B cell (primary cell): ENCODE measurements around the gene STK4. TPM values are rescaled to one million over a fixed set of nuclear protein-coding genes. Genes with fewer than 3 reads are reported as not detected.

Source experiments
- ATAC-seq: fragments of 200-7000 bp; cut with Tn5 transposase; one replicate; pipeline ENCODE4 v1.10.0; 2021; ENCODE audit warnings: low read depth, mild to moderate bottlenecking, moderate number of reproducible peaks, moderate library complexity
- CTCF ChIA-PET: fragments of 350-600 bp; sonication (Branson Sonifier 250); formaldehyde crosslinking; loops from one replicate; lab custom pipeline; 2021; ENCODE audit warnings: antibody characterized with exemption, inconsistent platforms; lab: Charles Lee
- POLR2A ChIA-PET: fragments of 350-600 bp; sonication (Branson Sonifier 250); formaldehyde crosslinking; loops from one replicate; lab custom pipeline; 2021; ENCODE audit warnings: antibody characterized with exemption; lab: Charles Lee
- DNase-seq: peaks from one replicate; pipeline ENCODE4 v3.0.0; 2013
- H2AFZ ChIP-seq: 2 replicates; pipeline ENCODE4 v1.6.1; 2012; ENCODE audit warnings: mild to moderate bottlenecking, low read depth, low read length; ENCODE audit not compliant: insufficient read depth, poor library complexity, severe bottlenecking
- H3K27ac ChIP-seq, 2 donors: 1 replicate in 1 of 2; 2 replicates in 1 of 2; pipeline ENCODE4 v1.5.1; 2012 to 2013; ENCODE audit warnings: low read length in 2 of 2, mild to moderate bottlenecking in 2 of 2, moderate library complexity in 1 of 2
- H3K27me3 ChIP-seq, 4 experiments: fragments of 200-600 bp in 1 of 4; sonication (generic) in 1 of 4; replicated peaks in 1 of 4; 1 replicate in 2 of 4; 2 replicates in 2 of 4; pipeline versions ENCODE4 v1.6.1 to v1.7.0; 2013 to 2016; ENCODE audit warnings: low read length in 3 of 4, mild to moderate bottlenecking in 2 of 4, mixed read lengths in 1 of 4, moderate library complexity in 1 of 4; ENCODE audit not compliant: insufficient read depth in 4 of 4, control insufficient read depth in 3 of 4; ENCODE audit errors: control extremely low read depth in 1 of 4
- H3K36me3 ChIP-seq, 2 experiments: replicated peaks in 1 of 2; 1 replicate in 1 of 2; 2 replicates in 1 of 2; pipeline versions ENCODE4 v1.6.1 to v1.7.1; 2013; ENCODE audit warnings: low read length in 1 of 2; ENCODE audit not compliant: insufficient read depth in 2 of 2, control insufficient read depth in 1 of 2; ENCODE audit errors: control extremely low read depth in 1 of 2, extremely low read depth in 1 of 2
- H3K4me1 ChIP-seq, 2 donors: fragments of 200-600 bp in 1 of 2; sonication (generic) in 1 of 2; 1 replicate in 1 of 2; 2 replicates in 1 of 2; pipeline versions ENCODE4 v1.5.1 to v1.6.1; 2013 to 2017; ENCODE audit warnings: low read length in 2 of 2; ENCODE audit not compliant: control insufficient read depth in 2 of 2, insufficient read depth in 2 of 2
- H3K4me2 ChIP-seq: replicated peaks from 2 replicates; pipeline ENCODE3; 2012; ENCODE audit warnings: mild to moderate bottlenecking, low read depth, low read length; ENCODE audit not compliant: poor library complexity, severe bottlenecking
- H3K4me3 ChIP-seq, 5 experiments: fragments of 200-600 bp in 1 of 5; sonication (generic) in 1 of 5; 1 replicate in 3 of 5; 2 replicates in 2 of 5; pipeline versions ENCODE4 v1.5.1 to v1.7.0; 2011 to 2016; ENCODE audit warnings: low read length in 4 of 5, mild to moderate bottlenecking in 4 of 5, low read depth in 2 of 5, control low read depth in 1 of 5, moderate library complexity in 1 of 5; ENCODE audit not compliant: insufficient read depth in 1 of 5; ENCODE audit errors: control extremely low read depth in 1 of 5, extremely low read depth in 1 of 5
- H3K79me2 ChIP-seq: fragments of 200-600 bp; sonication (generic); one replicate; pipeline ENCODE4 v1.6.0; 2016; ENCODE audit warnings: low read length; ENCODE audit not compliant: control insufficient read depth, insufficient read depth
- H3K9ac ChIP-seq: fragments of 200-600 bp; sonication (generic); 2 replicates; pipeline ENCODE4 v1.6.1; 2017; ENCODE audit warnings: mild to moderate bottlenecking, low read length, moderate library complexity
- H3K9me3 ChIP-seq, 3 donors: one replicate each; pipeline versions ENCODE4 v1.6.1 to v1.7.1; 2013; ENCODE audit warnings: low read length in 2 of 3; ENCODE audit not compliant: control insufficient read depth in 2 of 3, insufficient read depth in 1 of 3; ENCODE audit errors: control extremely low read depth in 1 of 3
- H4K20me1 ChIP-seq: 2 replicates; pipeline ENCODE4 v1.6.0; 2012; ENCODE audit warnings: mild to moderate bottlenecking, low read length; ENCODE audit not compliant: insufficient read depth, control insufficient read depth, poor library complexity, severe bottlenecking
- H3K27ac Mint-ChIP-seq: one replicate; pipeline ENCODE4 v1.8.0; 2021; ENCODE audit warnings: mixed read lengths
- H3K27me3 Mint-ChIP-seq: one replicate; pipeline ENCODE4 v1.8.0; 2021; ENCODE audit warnings: mixed read lengths
- H3K4me1 Mint-ChIP-seq: one replicate; pipeline ENCODE4 v1.8.0; 2021; ENCODE audit warnings: mixed read lengths
- H3K4me3 Mint-ChIP-seq: one replicate; pipeline ENCODE4 v1.8.0; 2021; ENCODE audit warnings: mixed read lengths
- H3K9me3 Mint-ChIP-seq: one replicate; pipeline ENCODE4 v1.8.0; 2022; ENCODE audit warnings: mixed read lengths; ENCODE audit not compliant: insufficient read depth
- CTCF ChIP-seq: fragments of 200-600 bp; IDR thresholded peaks from one replicate; pipeline ENCODE4 v1.8.0; 2022; ENCODE audit warnings: antibody characterized with exemption, mild to moderate bottlenecking
- EZH2 ChIP-seq: IDR thresholded peaks from 2 replicates; pipeline ENCODE4 v1.6.1; 2012; ENCODE audit warnings: borderline replicate concordance, low read depth, mild to moderate bottlenecking, moderate library complexity, low read length; ENCODE audit not compliant: insufficient read depth, poor library complexity, severe bottlenecking
- WGBS: methylation state at CpG from one replicate; pipeline ENCODE4 v1.1.5; 2013; ENCODE audit warnings: missing lambda C conversion rate; ENCODE audit not compliant: insufficient coverage; 5-methylcytosine and 5-hydroxymethylcytosine counted together
- intact Hi-C: fragments of 100-400 bp; cut with micrococcal nuclease; formaldehyde crosslinking; loops from one replicate; pipeline ENCODE4 v1.10.0; 2022
- polyA plus RNA-seq: library from polyadenylated mRNA; depleted of rRNA; stranded (reverse); fragments of >200 nt; gene quantifications from 2 replicates; pipeline ENCODE4 v1.2.3, GENCODE V29; 2012
- total RNA-seq, 2 donors: library from RNA; stranded (reverse); fragments of 120-200 nt in 1 of 2; gene quantifications; 1 replicate in 1 of 2; 2 replicates in 1 of 2; pipeline versions ENCODE4 v1.2.3 to v1.2.4, GENCODE V29; 2013 to 2022

The STK4 gene
- total and polyA plus RNA-seq, 2 donors (not counting 1 experiment from before 2014, with no cell fraction given): 38.9 to 324 TPM

GRCh38 chr20:45117581-45117980, 151.3 kb downstream of the STK4 start:
- H3K4me1 ChIP-seq: no peaks in the 10 kb centered on the region
- H3K27me3 ChIP-seq: peaks cover 0 to 4% (median 3%) of the 10 kb centered on the region in 4 experiments
- no peak for TF ChIP-seq CTCF
- TF ChIP-seq EZH2: no peak
- H2AFZ ChIP-seq: no peak overlapping the region
- no peaks in the 10 kb centered on the region for H4K20me1 ChIP-seq
- H3K4me3 ChIP-seq: no peak overlapping the region
- ATAC-seq (no peak), DNase-seq (no peak)
- ChIA-PET POLR2A (no interaction called here), CTCF (interaction anchor here (0.9 kb wide), 1 partner anchor 173 kb away, joined by 3 read pairs; no protein-coding TSS in a partner anchor)
- H3K36me3 ChIP-seq: no peaks in the 10 kb centered on the region
- H3K27ac Mint-ChIP-seq: no peak overlapping the region
- no peaks in the 10 kb centered on the region for H3K4me1 Mint-ChIP-seq
- H3K4me3 Mint-ChIP-seq: no peak overlapping the region
- no peak overlapping the region for H3K27ac ChIP-seq
- no peaks in the 10 kb centered on the region for H3K9me3 Mint-ChIP-seq
- H3K9me3 ChIP-seq: no peaks in the 10 kb centered on the region
- intact Hi-C loops: no loop called here
- H3K27me3 Mint-ChIP-seq: peaks cover 33% of the 10 kb centered on the region
- H3K9ac ChIP-seq: no peak overlapping the region
- H3K79me2 ChIP-seq: no peaks in the 10 kb centered on the region
- 81% methylated on average over 4 of the region's 4 CpGs for WGBS
- H3K4me2 ChIP-seq: no peak overlapping the region

- Histone ChIP-seq H3K36me3 (no peaks in the 10 kb centered on the region), H3K9ac (no peak overlapping the region), H3K9me3 (no peaks in the 10 kb centered on the region), H4K20me1 (no peaks in the 10 kb centered on the region), H3K79me2 (no peaks in the 10 kb centered on the region), H3K4me3 (no peak overlapping the region), H3K27ac (no peak overlapping the region), H2AFZ (no peak overlapping the region), H3K27me3 (peaks cover 0 to 4% (median 3%) of the 10 kb centered on the region in 4 experiments), H3K4me1 (no peaks in the 10 kb centered on the region), H3K4me2 (no peak overlapping the region)
- peaks cover 35% of the 10 kb centered on the region for H3K27me3 Mint-ChIP-seq
- H3K27ac Mint-ChIP-seq: no peak overlapping the region
- DNase-seq (no peak), ATAC-seq (no peak)
- TF ChIP-seq EZH2: no peak
- no peak for TF ChIP-seq CTCF
- intact Hi-C loops: no loop called here
- POLR2A ChIA-PET: no interaction called here
- no peaks in the 10 kb centered on the region for H3K4me1 Mint-ChIP-seq
- H3K4me3 Mint-ChIP-seq: no peak overlapping the region
- WGBS: no CpG with 5 or more reads among the region's 2 CpGs
- no peaks in the 10 kb centered on the region for H3K9me3 Mint-ChIP-seq
- CTCF ChIA-PET: interaction anchor here (0.9 kb wide), 1 partner anchor 172 kb away, joined by 3 read pairs; no protein-coding TSS in a partner anchor
Measured at GRCh38 chr20:45118028-45118427, 151.7 kb downstream of the STK4 start.
